GM08714 (cell line): ENCODE results near the gene TIMP3.

Experiments
- H3K4me3 ChIP-seq: fragments of 200-500 bp; sonication (Bioruptor generic); 2 replicates; pipeline ENCODE4 v1.5.1; 2014; ENCODE audit warnings: mild to moderate bottlenecking, low read length, inconsistent platforms
- ZNF274 ChIP-seq: IDR thresholded peaks from 2 replicates; pipeline ENCODE4 v1.6.1; 2012; ENCODE audit warnings: mild to moderate bottlenecking, low read depth, low read length

The TIMP3 gene

DNA sequence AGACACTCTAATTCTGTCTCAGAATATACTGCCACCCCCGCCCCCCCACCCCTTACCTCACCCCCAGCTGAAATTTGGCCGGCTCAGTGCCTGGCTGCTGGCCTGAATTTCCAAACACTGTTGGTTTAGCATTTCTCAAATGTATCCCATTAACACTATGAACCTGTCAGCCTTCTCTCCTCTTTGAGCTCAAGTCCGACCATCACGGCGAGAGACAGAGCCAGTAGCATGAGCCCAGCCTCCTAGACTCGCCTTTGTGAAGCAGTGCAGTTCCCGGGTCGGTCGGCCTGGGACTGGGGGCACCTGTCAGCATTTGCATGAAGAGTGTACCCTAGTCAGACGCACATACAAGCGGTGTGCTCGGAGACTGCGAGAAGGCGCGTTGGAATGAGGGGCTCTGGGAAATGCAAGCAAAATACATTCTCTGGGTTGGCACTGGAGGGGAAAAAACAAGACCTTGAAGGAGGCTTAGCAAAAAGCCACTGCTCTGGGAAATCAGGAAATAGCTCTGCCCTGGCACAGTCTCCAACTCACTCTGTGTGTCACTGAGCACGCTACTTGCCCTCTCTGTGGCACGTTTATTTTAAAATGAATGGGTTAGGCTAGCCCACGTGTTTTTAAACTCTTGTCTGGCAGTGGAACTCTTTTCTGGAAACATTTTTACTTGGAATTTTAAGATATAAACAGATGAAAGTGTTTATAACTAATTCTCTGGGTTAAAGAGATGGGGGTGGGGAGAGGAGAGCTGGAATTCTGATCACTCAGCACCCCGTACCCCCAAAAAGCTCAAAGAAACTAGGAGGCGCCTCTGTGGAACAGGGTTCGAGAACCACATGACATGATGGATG lies 108.3 kb downstream of the TIMP3 start:
- TF ChIP-seq ZNF274: no peak

DNA sequence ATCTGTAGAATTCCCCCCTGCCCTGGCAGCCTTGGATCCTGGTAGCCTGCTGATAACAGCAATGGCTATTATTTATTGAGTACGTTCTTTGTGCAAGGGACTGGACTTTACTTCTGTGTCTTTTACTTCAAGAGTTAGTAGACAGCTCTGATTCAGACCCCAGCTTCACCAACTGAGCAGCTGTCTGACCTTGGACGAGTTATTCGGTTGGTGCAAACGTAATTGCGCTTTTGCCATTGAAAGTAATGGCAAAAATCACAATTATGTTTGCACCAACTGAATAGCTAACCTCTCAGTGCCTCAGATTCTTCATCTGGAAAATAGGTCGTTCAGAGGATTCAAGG lies 108.9 kb downstream of the TIMP3 start:
- no peak for TF ChIP-seq ZNF274

More for the DNA sequence above, 108.3 kb downstream of the TIMP3 start:
- H3K4me3 ChIP-seq: no peak overlapping the region

DNA sequence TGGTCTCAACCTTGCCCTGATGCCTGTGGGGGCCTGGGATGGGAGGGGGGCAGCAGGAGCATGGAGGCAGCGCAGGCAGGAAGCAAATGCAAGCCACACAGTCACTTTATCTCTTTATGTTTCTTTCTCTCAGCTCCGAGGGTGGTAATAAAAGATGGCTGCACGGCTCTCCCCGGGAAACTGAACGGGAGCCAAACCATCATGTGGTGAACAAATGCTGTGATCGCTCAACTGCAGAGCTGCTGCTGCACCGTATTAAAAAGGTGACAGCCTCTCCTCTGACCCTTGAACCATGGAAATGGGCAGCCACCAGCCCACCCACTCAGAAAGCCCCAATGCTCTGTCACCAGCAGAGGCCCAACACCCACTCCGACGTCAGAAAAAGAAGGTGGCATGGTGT lies 110.0 kb downstream of the TIMP3 start:
- no peak for TF ChIP-seq ZNF274
- H3K4me3 ChIP-seq: no peak overlapping the region

More for the DNA sequence above, 108.9 kb downstream of the TIMP3 start:
- no peak overlapping the region for H3K4me3 ChIP-seq
